Dedifferentiated amniotic fluid mesenchymal stem cell (primary cell): Measurements from ENCODE around the gene ZRANB1.

ENCODE experiments used
- DNase-seq: peaks from one replicate; pipeline ENCODE4 v3.0.0-alpha.2; 2016; ENCODE audit errors: extremely low spot score

ZRANB1 gene

DNA sequence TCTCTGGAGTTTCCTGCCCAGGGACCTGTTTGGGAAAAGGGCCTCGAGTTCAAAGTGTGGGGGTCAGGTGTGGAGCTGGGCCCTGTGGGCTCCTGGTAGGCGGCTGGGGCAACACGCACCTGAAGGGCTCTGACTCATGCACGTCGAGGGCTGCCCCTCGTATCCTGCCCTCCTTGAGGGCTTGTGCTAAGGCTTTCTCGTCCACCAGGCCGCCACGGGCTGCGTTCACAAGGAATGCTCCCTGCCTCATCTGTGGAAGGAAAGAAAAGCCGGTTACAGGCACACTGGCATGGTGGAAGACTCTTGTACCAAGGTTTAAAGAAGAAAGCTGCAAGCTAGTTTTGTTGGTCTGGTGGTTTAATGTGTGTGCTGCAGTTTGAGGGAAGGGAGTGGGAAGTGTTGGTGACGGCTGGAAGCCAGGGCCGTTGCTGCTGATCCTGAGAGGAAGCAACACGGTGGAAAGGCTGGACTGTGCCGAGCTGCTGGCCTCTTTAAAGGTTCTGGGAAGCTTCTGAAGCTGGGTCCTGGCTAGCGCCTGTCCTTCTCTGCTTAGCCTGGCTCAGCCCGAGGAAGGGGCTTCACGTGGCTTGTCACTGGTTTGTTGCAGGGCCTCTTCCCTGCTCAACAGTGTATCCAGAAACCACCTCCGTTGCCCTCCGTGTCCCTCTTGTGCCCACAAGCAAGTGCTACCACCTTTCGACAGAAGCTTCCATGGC, 52.0 kb downstream of the ZRANB1 start:
- DNase-seq: no peak

DNA sequence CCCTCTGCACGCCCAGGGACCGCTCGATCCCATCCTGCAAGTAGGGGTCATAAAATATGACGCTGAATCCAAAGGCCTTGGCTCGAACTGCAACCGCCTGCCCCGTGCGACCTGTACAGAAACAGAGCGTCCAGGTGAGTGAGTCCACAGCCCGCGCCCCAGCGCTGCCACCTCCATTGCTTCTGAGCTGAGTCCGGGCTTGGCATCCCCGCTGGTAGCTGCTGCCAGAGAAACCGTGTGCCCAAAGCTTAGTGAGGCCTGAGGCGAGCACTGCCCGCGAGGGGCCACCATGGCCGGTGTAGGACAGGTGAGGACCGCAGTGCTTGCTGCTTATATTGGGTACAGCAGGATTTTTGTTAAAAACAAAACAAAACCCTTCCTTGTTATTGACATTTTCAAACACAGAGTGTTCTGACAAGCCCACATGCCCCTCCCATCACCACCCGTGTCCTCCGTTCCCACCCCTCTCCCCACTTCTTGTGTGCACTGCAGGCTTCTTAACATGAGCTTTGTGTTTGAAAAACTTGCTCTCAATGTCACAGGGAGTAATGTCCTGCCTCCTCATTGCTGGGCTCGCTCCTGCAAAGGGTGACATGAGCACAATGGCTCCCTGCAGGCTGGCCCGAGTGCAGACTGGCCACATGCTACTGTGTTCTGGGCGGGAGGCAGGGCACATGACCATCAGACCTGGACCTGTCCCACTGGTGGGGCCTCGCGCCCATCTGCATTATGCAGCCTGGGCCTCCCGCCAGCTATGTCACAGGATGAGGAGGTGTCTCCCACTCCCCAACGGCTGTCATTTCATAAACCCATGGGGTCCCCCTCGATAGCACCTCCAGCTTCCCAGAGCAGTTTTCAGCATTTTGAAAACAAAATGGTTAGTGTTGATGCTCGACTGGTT, 52.9 kb downstream of the ZRANB1 start:
- no peak for DNase-seq

GRCh38 chr10:124995605-124996004, 53.7 kb downstream of the ZRANB1 start:
- DNase-seq: no peak

- no peak for DNase-seq
Observed at GRCh38 chr10:124996127-124996853, 54.4 kb downstream of the ZRANB1 start.

GRCh38 chr10:124996854-124997215, 54.9 kb downstream of the ZRANB1 start:
- DNase-seq: no peak

DNA sequence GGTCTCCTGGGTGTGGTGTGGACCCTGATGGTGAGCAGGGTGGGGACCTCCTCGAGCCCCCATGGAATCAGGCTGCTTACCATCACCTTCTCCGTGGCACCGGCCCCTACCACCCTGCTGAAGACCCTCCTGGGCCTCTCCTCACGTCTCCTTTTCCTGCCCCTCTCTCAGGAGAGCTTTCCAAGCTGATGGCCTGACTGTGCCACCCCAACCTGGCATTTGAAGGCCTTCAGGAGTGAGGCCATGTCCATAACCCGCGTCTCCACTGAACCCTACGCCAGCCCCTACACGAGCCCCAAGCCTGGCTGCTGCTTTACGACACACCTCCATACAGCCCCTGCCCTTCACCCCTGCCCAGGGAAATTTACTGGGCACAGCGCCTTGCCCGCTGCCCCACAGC, 55.4 kb downstream of the ZRANB1 start:
- DNase-seq: no peak

GRCh38 chr10:124997771-124998623, 56.1 kb downstream of the ZRANB1 start:
- DNase-seq: no peak

DNA sequence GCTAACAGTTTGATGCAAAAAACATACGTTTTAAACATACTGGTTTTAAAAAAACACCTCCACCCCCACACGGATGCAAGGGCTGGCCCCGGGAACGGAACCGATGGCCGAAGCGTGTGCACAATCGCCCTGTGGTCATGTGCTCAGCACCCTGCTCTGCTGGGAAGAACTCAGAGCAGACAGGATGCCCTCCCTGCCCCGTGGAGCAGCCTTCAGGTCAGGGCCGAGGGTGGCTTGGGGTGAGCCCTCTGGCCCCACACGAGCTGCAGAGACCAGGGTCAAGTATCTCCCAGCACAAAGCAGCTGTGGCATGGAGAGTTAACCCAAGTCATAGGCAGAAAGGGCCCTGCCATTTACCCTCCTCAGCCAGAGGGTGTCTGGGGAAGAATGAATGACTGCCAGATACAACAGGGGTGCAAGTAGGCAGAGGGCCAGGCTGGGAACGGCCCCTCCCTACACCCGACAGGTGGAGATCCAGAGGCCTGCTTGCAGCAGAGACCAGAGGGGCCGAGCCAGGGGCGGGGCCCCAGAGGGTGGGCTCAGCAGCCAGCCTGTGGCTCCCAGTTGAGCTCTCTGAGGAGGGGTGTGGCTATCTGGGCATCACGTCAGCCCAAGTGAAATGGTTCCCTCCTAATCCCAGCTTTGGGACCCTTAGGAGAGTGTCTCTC, 56.8 kb downstream of the ZRANB1 start:
- DNase-seq: no peak

GRCh38 chr10:124999433-125000365, 57.8 kb downstream of the ZRANB1 start:
- DNase-seq: peak; percentile 80

- no peak for DNase-seq
Observed at GRCh38 chr10:125000366-125001312, 58.7 kb downstream of the ZRANB1 start.

- DNase-seq: no peak
Observed at GRCh38 chr10:125001313-125002046, 59.6 kb downstream of the ZRANB1 start.

DNA sequence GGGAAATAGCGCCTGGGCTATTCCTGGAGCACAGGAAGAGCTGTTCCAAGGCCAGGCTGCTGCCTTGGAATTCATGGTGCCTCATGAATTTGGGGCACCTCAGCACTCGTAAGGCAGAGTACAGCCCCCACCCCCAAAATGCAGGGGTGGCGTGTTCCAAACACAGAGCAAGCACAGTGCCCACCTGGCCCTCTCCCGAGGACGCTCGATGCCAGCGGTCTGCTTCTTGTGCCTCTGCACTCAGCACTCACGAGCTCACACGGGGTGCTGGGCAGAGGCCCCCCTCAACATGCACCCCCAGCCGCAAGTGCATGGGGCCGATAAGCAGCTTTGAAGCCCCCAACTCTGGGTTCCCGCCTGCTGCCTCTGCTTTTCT, 60.1 kb downstream of the ZRANB1 start:
- DNase-seq: no peak

DNA sequence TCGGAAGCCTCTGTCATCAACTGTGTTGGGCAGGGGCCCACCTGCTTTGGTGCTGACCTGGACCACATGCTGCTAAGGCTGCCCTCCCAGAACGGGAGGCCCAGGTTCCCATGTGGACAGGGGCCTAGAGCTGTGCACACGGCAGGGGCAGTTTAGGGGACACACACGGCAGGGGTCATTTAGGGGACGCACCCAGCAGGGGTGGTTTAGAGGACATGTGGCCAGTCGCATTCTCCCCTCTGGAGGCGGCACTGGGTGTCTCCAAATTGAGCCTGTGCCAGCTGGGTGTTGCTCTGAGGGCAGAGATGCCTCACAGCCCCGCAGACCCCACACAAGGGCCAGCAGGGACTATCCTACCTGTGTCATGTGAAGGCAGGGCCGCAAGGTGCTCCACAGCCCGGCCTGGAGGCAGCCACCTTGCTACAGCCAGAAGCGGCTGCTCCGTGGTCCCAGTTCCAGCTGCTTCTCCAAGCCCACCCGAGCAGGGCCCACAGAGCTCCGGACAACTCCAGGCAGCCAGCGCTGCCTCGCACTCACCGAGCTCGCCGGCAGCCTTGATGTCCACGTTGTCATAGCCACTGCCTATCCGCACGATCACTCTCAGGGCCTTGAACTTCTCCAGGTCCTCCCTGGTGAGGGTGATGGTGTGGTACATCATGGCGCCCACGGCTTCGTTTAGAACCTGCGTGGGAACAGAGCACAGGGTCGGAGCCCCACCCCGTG, 60.7 kb downstream of the ZRANB1 start:
- no peak for DNase-seq

DNA sequence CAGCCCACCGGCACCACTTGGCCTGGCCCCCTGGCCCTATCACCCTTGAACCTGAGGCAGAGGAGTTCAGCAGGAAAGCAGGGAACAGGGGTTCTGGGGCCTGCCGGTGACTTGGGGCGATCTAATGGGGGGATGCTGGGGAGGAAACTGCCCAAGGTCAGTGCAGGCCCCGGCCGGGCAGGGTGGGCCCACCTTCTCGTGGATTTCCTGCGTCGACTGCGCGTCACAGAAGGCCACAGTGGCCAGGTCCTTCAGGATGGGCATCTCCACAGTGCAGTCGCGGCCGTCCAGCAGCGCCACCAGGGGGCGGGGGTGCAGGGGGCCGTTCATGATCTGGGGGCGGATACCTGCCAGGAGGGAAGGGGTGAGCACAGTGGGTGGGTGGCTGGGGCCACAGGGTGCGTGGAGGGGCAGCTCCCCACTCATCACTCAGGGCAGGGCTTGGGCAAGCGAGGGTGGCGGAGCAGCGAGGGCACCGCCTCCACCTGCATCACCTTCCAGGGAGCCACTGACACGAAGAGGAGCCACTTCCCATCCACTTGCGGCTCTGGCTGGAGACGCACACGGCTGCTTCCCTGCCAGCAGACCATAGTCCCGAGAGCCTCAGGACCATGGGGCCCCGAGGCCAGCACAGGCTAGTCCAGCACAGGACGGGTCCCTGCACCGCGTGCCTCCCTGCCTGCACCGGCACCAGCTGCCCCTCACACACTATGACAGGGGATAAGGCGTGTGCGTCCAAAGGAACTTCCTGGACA, 61.4 kb downstream of the ZRANB1 start:
- no peak for DNase-seq

DNA sequence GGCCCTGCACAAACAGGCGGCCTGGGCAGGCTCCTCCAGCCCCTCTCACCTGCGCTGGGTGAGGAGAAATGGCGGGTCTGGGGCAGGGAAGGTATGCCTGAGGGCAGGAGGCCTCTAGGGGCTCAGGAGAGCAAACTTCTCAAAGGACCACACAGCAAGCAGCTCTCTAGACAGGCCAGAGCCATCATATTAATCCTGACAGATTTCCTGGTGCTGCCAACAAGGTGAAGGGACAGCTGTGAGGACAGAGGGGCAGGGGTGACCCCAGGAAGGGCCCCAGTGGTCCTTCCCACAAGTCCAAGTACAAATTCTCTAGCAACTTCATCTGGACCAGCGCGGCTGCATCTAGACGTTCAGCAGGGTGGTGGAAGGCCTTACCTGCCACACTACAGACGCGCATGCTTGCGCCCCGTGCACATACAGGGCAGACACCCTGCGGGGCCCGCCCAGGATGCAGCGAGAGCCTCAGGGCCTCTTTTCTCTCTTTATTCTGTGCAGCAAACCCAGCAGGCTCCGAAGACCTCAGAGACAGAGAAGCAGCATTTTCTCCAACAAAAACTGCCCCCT, 62.1 kb downstream of the ZRANB1 start:
- no peak for DNase-seq

GRCh38 chr10:125004571-125005311, 62.8 kb downstream of the ZRANB1 start:
- no peak for DNase-seq
